ENCODE results near the gene TFEB.

Gene TFEB

DNA sequence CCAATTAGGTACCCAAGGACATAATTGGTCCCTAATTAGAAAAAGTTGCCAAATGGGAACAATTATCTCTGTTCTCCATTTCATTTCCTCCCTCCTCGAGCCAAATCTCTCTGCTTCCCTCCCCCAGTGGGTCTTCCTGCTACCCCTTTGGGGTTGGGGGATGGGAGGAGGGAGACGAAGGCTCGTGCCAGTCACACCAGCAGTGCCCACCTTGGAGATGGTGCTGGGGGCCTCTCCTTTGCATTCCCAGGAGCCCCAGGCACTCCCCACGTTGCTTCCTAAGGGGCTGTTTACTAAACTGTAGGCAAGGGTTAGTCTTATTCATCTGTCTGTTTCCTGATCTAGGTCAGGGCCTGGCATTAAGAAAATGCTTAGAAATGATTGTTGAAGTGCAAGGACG lies 64.0 kb downstream of the TFEB start:
- DNase-seq: no peak

DNA sequence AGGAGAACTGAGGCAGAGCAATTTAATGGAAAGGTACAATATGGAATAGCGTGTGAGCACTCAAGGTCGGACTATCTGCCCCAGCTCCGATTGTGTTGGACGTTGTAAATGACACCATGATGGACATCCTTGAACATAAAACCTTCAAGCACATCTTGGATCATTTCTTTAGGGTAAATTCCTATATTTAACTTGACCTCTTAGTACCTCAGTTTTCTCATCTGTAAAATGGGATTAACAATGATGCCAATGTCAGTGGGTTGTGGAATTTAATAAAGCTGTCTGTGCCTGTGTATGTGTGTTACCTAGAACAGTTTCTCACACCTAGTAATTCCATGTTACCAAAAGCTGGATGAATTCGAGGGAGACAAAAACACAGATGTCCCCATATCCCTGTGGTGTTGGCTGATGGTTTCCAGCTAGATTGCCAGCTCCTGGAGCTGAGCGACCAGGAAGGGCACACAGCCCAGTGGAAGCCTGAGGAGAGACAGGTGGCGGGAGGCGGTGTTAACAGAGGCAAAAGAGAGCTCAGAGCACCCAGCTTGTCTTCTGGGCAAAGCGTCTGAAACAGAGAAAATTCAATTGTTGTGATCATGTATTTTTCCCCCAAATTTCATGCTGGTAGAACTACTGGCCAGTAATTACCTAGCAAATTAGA lies 64.6 kb downstream of the TFEB start:
- no peak for DNase-seq

DNA sequence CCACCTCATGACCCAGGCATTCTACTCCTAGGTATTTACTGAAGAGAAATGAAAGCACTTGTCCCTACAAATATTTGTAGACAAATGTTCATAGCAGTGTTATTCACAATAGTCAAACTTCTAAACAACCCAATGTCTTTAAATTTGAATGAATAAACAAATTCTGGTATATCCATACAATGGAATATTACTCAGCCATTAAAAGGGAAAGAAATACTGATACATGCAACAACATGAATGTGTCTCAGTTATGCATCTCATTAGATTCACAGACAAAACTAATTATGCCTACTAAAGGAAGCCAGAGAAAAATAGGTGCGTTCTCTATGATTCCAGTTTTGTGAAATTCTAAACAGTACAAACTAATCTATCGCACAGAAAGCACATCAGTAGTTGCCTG lies 66.4 kb downstream of the TFEB start:
- DNase-seq: no peak

DNA sequence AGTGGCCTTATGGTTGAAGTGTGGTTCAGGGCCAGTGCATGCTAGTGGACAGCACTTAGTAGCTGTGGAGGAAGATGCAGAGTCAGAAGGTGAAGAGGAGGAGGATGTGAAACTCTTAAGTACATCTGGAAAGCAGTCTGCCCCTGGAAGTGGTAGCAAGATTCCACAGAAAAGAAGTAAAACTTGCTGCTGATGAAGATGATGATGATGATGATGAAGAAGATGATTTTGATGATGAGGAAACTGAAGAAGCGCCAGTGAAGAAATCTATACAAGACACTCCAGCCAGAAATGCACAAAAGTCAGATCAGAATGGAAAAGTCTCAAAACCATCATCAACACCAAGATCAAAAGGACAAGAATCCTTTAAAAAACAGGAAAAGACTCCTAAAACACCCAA lies 68.2 kb downstream of the TFEB start:
- no peak for DNase-seq

DNA sequence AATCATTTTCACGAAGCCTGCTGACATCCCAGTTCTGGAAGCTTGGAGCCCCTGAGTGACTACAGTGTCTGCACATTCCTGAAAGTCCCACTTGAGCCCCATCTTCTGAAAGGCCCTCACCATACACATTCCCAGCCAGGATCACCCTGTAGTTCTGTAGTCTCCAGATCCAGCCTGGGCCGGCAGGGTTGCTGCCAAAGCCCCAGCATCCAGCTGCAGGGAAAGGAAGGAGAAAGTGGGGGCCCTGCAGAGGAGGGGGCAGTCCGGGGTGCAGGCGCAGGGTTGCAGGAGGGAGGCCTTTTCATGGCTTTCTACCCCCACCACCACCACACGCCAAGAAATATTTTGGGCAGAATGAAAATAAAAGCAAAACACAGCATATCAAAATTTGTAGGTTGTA lies 71.1 kb downstream of the TFEB start:
- no peak for DNase-seq

DNA sequence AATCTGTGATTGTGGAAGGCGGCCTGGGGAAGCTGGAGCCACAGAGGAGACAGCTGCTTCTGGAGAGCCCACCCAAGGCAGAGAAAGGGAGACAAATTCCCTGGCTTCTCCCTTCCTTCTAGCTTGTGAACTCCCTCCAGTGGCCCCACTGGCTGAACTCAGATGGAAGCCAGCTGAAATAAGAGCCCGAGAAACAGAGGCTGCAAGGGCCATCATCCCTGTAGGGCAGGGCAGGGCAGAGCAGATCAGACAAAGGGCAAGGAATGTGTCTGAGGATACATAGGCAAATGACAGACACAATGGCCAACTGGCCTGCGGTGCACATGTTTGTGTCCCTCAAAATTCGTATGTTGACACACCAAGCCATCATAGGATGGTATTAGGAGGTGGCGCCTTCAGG lies 71.8 kb downstream of the TFEB start:
- DNase-seq: no peak

DNA sequence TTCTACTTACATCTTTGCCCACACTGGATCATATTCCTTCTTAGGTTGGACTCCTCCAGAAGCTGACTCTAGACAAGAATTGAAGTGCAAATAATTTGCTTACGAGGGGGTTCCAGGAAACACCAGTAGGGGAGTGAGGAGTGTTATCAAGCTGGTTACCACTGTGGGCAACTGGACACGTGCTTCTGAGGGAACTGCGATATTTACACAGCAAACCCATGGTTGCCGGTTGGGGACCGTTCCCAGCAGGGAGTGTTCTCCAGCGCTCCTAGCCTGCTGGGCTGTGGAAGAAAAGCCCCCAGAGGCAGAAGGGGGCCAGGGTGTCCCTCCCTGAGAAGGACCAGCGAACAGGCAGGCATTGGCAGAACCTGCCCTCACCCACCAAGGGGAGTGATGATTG lies 75.5 kb downstream of the TFEB start:
- DNase-seq: no peak

DNA sequence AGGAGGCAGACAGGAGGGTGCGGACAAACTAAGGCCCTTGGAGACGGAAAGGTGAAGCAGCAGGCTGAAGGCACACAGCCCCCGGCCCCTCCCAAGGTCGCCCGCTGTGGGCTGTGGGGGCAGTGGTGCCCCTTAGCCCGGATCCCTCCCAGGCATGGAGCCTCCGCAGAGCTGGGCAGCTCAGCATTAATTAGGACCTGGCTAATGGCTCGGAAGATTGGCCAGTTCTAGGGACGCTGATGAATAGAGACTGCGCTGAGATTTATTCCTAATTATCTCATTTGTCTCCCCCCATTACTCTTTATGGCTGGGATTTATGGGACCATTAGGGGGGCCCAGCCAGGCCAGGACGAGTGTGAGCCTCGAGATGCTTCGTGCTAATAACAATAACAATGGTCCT lies 76.8 kb downstream of the TFEB start:
- DNase-seq: no peak

DNA sequence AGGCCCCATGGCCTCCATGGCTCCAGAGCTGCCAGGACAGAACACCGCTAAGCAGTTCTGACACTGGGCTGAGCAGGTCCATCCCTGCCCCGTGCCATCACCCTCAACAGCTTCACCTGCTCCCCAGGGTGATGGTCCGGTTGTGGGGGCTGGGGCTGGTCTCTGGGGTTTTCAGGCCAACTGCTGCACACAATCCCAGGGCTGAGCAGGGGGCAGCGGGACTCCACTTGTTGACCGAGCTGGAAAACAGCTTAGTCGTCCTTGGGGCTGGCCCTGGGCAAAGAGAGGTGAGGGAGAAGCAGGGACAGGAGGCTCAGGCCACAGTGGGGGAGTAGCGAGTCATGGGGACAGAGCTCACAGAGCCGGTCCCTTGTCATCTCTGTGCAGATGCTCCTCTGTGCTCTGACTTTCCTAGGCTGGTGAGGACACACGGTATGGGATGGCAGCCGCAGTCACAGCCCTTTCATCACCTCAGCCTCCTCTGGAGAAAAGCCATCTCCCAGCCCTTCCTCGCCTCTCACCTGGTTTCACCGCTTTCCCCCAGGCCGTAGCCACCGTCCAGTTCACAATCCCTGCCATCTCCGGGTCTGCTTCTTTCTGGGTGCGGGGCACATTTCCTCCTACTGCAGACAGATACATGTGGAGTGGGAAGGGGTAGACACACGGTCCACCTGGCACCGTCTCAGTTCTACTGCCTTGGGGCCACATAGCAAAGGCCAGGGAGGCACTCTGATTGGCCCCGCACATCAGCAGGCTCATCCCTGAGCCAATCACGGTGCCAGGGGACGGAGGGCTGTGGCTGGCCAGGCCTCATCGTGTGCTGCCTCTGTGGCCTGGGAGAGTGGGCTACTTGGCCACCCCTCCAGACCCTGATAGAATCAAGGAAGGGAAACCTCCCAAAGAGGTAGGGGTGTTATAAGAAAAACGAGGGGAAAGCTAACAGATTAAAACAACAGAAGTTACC lies 78.0 kb downstream of the TFEB start:
- DNase-seq: no peak

DNA sequence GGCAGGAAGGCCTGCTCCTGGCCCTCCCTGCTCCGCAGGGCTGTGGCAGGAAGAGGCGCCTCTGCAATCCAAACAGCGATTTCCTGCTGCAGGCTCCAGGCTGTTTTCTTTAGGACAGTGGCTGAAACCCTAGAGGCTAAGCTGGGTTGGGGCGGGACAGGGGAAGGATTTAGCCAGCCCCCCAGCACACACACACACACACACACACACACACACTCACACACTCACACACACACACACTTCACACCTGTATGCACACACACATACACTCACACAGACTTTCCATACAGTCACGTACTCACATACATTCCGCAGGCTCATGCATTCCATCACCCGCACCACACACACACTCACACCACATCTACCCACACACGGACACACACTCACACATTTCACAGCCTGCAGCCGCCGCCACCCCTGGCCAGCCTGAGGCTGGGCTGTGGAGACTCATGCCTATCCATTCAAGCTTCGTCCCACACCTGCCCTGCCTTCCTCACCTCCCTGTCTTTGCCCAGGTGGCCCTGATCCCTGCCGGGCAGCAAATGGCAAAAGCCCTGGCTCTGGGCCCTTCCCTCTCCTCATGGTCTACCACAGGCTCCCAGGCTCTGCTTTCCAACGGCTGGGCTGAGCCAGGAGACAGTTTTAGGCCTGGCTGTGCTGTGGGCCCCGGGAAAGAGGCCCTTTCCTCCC lies 79.3 kb downstream of the TFEB start:
- no peak for DNase-seq

DNA sequence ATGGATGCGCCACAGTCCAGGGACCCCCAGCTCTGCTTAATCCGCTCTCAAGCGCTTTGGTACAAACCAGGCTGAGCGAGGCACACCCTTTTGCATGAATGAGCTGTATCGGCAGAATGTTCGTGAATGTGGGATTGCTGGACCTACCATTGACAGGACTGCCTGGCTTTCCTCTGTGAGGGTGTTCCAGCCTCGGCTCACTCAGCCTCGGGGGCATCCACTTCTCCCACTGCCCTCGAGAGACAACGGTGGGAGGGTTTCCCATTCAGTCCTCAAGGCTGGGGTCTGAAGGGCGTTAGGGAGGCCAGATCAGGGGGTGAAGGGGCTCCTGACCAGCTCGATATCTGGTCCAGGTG lies 79.8 kb downstream of the TFEB start:
- DNase-seq: no peak

DNA sequence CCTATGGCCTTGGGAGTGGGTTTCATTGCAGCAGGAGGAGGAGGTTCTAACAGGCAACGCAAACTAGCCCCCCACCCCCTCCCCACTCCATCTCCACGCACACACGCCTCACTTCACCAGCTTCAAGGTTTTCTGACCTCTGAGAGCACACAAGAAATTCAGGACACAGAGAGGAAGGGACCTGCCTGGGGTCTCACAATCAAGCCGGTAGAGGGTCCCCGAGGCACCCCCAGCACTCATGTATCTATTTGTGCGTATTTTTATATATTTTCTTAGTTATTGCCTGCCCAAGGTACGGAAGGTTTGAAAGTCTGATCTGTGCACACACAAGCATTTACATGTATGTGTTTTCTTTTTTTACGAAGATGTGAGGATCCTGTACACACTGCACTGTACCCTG lies 80.2 kb downstream of the TFEB start:
- no peak for DNase-seq

DNA sequence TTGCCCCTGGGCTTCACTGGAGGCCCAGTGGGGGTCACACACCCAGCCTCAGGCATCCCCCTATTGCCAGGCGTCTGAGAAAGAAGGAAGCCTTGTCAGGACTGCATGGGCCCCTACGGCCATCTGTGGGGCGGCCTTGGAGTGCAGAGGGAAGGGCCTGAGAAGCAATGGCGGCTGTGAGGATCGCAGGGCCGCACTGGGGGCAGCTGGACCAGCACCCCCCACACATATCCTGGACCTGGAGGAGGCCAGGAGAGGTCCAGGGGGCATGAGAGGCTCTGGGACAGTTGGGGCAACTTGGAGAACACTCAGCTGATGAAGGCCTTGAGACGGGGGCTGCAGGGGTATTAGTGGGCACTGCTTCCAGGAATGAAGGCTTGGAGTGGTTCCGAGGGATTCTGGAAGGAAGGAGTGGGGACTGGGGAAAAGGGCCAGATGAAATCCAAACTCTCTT lies 80.7 kb downstream of the TFEB start:
- no peak for DNase-seq

DNA sequence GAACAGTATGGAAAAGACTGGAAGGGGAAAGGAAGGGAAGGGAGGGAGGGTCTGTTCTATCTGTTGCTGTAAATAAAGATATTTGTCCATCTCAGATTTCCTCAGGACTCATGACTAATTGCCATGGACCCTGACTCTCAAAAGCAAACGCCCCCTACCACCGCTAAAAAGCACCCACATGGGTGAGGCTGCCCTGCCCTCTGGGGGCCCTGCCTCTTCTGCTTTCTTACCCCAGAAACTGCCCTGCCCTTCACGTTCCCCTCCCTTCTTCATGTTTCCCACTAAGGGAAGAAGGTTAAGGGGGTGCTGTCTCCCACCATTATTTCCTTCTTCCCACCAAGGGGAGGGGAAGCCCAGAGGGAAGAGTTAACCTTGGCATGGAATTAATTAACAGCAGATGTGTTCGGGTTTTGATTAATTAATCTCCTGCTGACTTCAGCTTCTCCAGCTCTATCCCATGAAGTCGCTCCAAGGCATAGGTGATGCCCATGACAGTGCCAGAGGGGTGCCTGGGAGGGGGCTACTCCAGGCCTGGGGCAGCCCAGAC lies 81.2 kb downstream of the TFEB start:
- no peak for DNase-seq

DNA sequence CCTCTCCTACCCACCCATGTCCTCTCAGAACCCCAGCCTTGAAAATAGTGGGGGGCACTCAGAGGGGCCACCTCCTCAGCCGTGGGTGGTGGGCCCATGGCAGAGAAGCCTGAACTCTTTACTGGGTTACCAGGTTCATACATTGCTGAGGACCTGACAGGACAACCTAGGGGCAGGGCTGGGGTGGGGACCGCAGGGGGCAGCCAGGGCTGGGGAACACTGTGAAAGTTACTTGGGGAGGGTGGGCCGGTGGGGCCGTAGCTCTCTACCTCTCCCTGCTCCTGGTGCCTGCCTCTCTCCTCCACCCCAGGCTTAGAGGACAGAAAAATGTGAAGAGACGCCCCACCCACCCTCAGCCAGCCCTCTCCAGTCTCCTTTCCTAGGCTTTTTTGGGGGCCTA lies 81.7 kb downstream of the TFEB start:
- no peak for DNase-seq

DNA sequence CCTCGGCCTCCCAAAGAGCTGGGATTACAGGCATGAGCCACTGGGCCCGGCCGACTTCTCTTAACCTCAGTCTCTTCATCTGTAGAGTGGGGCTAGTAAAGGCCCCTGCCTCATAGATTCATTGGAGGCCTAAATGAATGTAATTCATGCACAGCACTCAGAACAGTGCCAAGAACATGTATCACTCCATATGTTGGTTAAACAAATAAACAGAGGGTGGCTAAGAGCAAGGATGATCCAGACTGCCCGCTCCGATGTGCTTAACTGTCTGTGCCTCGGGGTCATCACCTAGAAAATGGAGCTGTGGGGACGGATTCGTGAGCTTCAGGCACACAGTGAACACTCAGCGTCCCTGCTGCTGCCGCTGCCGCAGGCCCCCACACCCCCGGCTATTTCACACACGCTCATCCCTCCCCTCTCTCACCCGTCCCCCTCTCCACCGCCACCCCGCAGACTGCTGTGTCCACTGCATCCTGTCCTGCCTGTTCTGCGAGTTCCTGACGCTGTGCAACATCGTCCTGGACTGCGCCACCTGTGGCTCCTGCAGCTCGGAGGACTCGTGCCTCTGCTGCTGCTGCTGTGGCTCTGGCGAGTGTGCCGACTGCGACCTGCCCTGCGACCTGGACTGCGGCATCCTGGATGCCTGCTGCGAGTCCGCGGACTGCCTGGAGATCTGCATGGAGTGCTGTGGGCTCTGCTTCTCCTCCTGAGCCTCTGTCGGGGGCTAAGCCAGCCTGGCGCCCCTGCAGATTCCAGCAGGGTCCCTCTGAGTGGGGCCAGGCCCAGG lies 82.3 kb downstream of the TFEB start:
- DNase-seq: no peak

DNA sequence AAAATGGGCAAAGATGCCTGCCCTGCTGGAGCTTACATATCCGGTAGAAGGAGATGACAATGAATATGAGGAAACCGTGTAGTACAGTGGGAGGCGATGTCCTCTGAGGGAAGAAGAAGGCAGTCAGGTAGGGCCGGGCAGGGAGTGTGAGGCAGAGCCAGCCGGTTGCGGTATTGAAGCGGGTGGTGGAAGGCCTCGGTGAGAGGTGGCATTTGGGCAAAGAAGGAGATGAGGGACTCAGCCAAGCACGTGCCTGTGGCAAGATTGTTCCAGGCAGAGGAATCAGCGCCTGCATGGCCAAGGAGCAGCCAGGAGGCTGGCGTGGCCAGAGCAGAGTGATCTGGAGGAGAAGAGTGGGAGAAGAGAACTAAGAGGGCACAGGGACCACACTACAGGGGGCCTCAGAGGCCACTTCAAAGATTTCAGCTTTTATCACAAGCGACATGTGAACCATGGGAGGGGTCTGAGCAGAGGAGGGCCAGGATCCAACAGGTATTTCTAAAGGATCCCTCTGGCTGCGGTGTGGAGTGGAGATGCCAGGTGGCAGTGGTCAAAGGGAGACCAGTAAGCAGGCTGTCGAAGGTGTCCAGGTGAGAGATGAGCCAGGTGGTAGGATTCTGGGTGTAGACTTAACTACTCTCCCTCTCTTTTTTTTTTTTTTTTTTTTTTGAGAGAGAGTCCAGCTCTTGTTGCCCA lies 83.3 kb downstream of the TFEB start:
- DNase-seq: no peak

DNA sequence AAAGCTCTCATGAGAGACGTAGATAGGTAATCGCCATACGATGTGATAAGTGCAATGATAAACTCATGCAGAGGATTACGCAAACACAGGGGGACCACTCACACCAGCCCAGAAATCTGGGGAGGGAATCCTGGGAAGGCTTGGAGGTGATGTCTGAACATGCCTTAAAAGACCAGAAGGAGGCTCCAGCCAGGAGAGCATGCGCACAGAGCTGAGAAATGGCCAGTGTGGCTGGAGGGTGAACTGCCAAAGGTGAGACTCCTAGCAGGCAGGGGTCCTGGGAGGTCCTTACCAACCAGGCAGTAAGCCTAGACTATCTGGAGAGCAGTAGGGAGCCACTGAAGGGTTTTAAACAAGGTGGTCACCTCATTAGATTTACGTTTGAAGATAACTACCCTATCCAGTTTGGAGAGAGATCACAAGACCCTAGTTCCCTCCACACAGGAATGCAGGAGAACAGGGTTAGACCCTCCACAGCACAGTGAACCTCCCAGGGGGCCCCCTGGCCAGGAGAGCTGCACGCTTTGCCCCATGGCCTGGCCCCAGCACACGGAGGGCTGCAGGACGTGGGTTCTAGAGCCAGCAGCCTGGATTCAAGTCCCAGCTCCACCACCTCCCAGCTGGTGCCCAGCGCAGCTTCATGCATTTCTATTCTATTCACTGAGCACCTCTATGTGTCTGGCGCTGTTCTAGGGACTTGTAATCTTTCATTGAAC lies 84.0 kb downstream of the TFEB start:
- no peak for DNase-seq

DNA sequence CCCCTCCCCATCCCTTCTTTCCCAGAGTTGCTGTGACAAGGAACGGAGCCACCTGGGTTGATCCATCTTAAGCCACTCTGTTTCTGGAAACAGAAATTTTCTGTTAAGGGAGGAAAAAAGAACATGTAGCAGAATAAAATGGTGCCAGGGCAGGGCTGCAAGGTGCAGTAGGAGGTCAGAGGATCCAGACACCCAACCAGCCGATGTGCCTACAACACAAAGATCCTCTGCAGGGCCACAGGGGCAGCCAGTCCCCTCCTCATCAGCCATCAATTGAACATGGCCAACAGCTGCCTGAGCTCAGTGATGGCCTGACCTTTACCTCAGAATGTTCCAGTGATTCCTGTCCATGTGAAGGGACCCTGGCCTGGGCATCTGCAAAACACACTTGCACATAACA lies 85.3 kb downstream of the TFEB start:
- no peak for DNase-seq

DNA sequence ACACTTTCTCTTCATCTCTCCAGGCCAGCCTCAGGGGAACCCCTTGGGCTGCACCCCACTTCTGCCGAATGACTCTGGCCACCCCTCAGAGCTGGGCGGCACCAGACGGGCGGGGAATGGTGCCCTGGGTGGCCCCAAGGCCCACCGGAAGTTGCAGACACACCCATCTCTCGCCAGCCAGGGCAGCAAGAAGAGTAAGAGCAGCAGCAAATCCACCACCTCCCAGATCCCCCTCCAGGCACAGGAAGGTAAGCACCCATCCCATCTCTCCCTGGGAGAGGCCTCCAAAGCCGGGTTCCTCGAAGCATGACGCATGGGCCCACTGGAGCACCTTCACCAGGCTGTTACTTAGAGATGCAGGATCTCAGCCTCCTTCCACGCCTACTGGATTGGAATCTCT lies 85.8 kb downstream of the TFEB start:
- no peak for DNase-seq

DNA sequence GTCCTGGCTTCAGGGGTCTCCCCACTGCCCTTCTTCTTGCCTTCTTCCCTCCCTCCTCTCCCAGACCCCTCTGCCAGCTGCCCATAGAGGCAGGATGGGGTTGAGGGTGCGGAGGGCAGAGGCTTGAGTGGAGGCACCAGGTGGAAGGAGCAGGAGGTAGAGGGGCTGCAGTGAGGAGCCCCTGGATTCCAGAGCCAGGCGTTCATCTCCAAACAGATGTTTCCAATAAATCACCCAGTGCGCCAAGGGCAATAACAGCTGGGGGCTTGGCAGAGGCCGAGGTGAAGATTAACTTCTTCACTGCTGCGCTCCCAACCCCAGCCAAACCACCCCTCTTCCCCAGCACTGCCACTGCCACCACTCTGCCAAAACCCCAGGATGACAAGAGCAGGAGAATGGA lies 86.5 kb downstream of the TFEB start:
- no peak for DNase-seq

Measured in CD4-positive, alpha-beta T cell treated with Interleukin-4 for 4 hours (primary cell).